ENCODE measurements around the gene TM4SF5.

DNA sequence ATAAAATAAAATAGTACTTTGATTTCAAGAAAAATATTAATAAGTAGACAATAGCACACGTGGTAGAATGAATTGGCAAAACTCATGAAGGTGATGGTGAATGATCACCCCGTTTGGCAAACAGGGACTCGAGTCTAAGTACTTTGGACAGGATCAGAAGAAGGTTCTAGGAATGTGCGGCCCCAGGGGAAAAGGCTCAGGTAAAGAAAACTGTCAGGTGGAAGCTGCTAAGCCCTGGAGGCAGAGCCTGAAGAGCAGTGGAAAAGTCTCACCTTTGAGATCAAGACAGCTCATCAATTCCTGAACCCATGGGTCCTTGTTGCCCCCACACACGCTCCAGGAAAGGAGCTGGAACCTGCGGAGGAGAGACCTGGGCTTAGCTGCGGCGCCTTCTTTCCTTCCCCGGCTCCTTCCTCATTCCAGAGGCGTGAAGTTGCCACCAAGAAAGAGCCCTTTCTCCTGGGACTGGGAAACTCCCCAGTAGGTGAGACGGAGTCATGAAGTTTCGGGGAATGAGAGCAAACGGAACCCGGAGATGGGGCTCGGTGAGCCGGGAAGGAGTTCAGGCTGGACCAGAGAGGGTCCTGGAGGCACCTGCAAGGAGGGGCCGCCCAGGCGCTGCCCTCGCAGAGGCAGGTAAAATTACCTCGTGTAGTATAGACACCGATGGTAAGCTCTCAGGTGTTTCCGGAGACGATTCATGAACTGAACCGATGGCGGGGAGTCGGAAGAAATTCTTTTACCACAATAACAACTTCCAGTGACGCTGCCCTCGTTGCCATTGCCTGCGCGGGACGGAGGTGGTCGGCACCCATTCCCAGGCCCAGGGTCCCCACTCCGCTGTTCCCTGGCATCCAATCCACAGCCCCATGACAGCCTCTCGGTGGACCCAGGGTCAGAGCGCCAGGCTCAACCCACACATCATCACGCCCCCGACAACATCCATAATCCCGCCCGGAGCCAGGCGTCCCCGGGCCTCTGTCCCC lies 33.3 kb upstream of the TM4SF5 start:
- TF ChIP-seq, protein P1, sequence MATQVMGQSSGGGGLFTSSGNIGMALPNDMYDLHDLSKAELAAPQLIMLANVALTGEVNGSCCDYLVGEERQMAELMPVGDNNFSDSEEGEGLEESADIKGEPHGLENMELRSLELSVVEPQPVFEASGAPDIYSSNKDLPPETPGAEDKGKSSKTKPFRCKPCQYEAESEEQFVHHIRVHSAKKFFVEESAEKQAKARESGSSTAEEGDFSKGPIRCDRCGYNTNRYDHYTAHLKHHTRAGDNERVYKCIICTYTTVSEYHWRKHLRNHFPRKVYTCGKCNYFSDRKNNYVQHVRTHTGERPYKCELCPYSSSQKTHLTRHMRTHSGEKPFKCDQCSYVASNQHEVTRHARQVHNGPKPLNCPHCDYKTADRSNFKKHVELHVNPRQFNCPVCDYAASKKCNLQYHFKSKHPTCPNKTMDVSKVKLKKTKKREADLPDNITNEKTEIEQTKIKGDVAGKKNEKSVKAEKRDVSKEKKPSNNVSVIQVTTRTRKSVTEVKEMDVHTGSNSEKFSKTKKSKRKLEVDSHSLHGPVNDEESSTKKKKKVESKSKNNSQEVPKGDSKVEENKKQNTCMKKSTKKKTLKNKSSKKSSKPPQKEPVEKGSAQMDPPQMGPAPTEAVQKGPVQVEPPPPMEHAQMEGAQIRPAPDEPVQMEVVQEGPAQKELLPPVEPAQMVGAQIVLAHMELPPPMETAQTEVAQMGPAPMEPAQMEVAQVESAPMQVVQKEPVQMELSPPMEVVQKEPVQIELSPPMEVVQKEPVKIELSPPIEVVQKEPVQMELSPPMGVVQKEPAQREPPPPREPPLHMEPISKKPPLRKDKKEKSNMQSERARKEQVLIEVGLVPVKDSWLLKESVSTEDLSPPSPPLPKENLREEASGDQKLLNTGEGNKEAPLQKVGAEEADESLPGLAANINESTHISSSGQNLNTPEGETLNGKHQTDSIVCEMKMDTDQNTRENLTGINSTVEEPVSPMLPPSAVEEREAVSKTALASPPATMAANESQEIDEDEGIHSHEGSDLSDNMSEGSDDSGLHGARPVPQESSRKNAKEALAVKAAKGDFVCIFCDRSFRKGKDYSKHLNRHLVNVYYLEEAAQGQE (IDR thresholded peaks at IDR 0.05; ENCODE audit: low read depth, low read length): no peak
- TF ChIP-seq, protein P2, sequence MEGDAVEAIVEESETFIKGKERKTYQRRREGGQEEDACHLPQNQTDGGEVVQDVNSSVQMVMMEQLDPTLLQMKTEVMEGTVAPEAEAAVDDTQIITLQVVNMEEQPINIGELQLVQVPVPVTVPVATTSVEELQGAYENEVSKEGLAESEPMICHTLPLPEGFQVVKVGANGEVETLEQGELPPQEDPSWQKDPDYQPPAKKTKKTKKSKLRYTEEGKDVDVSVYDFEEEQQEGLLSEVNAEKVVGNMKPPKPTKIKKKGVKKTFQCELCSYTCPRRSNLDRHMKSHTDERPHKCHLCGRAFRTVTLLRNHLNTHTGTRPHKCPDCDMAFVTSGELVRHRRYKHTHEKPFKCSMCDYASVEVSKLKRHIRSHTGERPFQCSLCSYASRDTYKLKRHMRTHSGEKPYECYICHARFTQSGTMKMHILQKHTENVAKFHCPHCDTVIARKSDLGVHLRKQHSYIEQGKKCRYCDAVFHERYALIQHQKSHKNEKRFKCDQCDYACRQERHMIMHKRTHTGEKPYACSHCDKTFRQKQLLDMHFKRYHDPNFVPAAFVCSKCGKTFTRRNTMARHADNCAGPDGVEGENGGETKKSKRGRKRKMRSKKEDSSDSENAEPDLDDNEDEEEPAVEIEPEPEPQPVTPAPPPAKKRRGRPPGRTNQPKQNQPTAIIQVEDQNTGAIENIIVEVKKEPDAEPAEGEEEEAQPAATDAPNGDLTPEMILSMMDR (IDR thresholded peaks at IDR 0.05): no peak

Data from SK-N-SH (cell line).